IMR-90 (cell line): ENCODE measurements around the gene ACAT2.

Experiments used
- CEBPB ChIP-seq: IDR thresholded peaks from 2 replicates; pipeline ENCODE4 v1.6.1; 2012; ENCODE audit warnings: low read depth, low read length, improper control_type of control experiment
- FOS ChIP-seq: fragments of 150-350 bp; IDR thresholded peaks from 2 replicates; pipeline ENCODE4 v1.6.1; 2016; ENCODE audit warnings: low read depth, low read length
- MAFK ChIP-seq: IDR thresholded peaks from 2 replicates; pipeline ENCODE4 v1.6.1; 2012; ENCODE audit warnings: low read depth, low read length, improper control_type of control experiment
- MAZ ChIP-seq: IDR thresholded peaks from 2 replicates; pipeline ENCODE4 v1.6.1; 2012; ENCODE audit warnings: low read depth, mild to moderate bottlenecking, low read length, improper control_type of control experiment, moderate library complexity, borderline replicate concordance
- MXI1 ChIP-seq: IDR thresholded peaks from 2 replicates; pipeline ENCODE4 v1.6.1; 2012; ENCODE audit warnings: low read depth, mild to moderate bottlenecking, low read length, moderate library complexity, borderline replicate concordance
- NFE2L2 ChIP-seq: fragments of 150-350 bp; IDR thresholded peaks from 2 replicates; pipeline ENCODE4 v1.6.1; 2016; ENCODE audit warnings: low read depth, mild to moderate bottlenecking, low read length
- POLR2A ChIP-seq: IDR thresholded peaks from 2 replicates; pipeline ENCODE4 v1.6.1; 2012; ENCODE audit warnings: mild to moderate bottlenecking, low read depth, low read length
- RAD21 ChIP-seq: IDR thresholded peaks from 2 replicates; pipeline ENCODE4 v1.6.1; 2012; ENCODE audit warnings: low read length, improper control_type of control experiment
- RFX5 ChIP-seq: IDR thresholded peaks from 2 replicates; pipeline ENCODE4 v1.8.0; 2012; ENCODE audit warnings: low read depth, mild to moderate bottlenecking, low read length, moderate library complexity
- TF ChIP-seq, protein P1 (sequence below): conservative IDR thresholded peaks from 2 replicates; pipeline ENCODE4 v1.5.1; 2012; ENCODE audit warnings: mild to moderate bottlenecking, low read depth, low read length, improper control_type of control experiment
- TF ChIP-seq, protein P2 (sequence below): fragments of 150-350 bp; IDR thresholded peaks from 2 replicates; pipeline ENCODE4 v1.6.1; 2017; ENCODE audit warnings: mild to moderate bottlenecking, antibody characterized with exemption, low read length, low read depth

DNA sequence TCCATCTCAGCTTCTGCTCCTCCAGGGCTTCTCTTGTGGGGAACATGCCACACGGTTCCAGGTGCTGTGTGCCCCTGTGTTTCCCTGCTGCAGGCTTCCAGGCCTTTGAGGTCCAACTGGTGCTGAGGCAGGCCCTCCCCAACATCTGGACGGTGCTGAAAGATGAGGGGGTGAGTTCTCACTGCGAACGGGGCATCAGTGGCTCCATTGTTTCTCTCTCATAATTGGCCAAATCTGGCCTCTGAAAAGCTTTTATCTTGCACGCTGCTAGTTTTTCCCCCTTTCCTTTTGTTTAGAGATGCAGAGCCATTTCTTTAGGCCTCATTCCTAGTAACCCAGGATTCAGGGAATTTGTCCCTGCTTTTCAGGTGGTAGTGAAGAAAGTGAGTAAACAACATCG is 46.8 kb downstream of the ACAT2 start:
- TF ChIP-seq, protein P1, sequence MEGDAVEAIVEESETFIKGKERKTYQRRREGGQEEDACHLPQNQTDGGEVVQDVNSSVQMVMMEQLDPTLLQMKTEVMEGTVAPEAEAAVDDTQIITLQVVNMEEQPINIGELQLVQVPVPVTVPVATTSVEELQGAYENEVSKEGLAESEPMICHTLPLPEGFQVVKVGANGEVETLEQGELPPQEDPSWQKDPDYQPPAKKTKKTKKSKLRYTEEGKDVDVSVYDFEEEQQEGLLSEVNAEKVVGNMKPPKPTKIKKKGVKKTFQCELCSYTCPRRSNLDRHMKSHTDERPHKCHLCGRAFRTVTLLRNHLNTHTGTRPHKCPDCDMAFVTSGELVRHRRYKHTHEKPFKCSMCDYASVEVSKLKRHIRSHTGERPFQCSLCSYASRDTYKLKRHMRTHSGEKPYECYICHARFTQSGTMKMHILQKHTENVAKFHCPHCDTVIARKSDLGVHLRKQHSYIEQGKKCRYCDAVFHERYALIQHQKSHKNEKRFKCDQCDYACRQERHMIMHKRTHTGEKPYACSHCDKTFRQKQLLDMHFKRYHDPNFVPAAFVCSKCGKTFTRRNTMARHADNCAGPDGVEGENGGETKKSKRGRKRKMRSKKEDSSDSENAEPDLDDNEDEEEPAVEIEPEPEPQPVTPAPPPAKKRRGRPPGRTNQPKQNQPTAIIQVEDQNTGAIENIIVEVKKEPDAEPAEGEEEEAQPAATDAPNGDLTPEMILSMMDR, result no peak
- TF ChIP-seq POLR2A (no peak), RFX5 (no peak), MXI1 (no peak), NFE2L2 (no peak), MAZ (no peak), FOS (no peak), MAFK (no peak), CEBPB (no peak), RAD21 (no peak)
- TF ChIP-seq, protein P2, sequence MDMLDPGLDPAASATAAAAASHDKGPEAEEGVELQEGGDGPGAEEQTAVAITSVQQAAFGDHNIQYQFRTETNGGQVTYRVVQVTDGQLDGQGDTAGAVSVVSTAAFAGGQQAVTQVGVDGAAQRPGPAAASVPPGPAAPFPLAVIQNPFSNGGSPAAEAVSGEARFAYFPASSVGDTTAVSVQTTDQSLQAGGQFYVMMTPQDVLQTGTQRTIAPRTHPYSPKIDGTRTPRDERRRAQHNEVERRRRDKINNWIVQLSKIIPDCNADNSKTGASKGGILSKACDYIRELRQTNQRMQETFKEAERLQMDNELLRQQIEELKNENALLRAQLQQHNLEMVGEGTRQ, result no peak
